ENCODE measurements around the gene URB1. TPM values are rescaled to one million over a fixed set of nuclear protein-coding genes. Genes with fewer than 3 reads are reported as not detected.
A peak's percentile ranks its signal among the peaks of the same experiment; 100 is the strongest.

The URB1 gene
- total RNA-seq, 4 donors from 2014 or later: 13.7 to 17.7 (median 15.2) TPM

DNA sequence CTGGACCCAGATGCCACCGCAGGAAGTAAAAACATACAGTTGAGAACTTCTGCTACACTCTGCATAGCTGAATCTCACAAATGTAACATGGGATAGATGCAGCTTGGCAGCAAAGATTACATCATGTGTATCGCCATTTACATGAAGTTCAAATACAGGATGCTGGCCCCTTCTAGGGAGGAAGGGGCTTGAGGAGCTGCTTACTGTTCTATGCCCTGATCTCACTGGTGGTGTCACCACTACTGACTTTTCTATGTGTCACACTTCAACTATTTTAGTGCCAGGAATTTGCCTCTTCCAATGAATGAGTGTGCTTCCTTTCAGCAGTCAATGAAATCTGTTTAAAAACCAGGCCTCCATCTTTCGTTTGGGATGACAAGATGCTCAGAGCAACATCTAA is 63.0 kb downstream of the URB1 start:
- peaks cover 3 to 65% of the 10 kb centered on the region in 2 donors for H3K36me3 ChIP-seq
- H3K4me1 ChIP-seq: peaks cover 8 to 13% of the 10 kb centered on the region in 2 donors
- in situ Hi-C loops (cut with MboI; ENCODE audit: low sequenced_read_pairs in 4 of 4): no loop called here
- ATAC-seq: no peak
- no peaks in the 10 kb centered on the region for H3K27me3 ChIP-seq
- no peak overlapping the region for H3K4me3 ChIP-seq
- DNase-seq: no peak
- peak overlapping the region in 3 of 4 donors; percentile 3 to 66 (median 48) for H3K27ac ChIP-seq
- no peak for TF ChIP-seq POLR2A (IDR thresholded peaks at IDR 0.05)
- TF ChIP-seq, protein P1, sequence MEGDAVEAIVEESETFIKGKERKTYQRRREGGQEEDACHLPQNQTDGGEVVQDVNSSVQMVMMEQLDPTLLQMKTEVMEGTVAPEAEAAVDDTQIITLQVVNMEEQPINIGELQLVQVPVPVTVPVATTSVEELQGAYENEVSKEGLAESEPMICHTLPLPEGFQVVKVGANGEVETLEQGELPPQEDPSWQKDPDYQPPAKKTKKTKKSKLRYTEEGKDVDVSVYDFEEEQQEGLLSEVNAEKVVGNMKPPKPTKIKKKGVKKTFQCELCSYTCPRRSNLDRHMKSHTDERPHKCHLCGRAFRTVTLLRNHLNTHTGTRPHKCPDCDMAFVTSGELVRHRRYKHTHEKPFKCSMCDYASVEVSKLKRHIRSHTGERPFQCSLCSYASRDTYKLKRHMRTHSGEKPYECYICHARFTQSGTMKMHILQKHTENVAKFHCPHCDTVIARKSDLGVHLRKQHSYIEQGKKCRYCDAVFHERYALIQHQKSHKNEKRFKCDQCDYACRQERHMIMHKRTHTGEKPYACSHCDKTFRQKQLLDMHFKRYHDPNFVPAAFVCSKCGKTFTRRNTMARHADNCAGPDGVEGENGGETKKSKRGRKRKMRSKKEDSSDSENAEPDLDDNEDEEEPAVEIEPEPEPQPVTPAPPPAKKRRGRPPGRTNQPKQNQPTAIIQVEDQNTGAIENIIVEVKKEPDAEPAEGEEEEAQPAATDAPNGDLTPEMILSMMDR (IDR thresholded peaks at IDR 0.05 in 4 of 5, conservative IDR thresholded peaks at IDR 0.05 in 1 of 5): no peak
- no peaks in the 10 kb centered on the region for H3K9me3 ChIP-seq
- intact Hi-C loops (cut with DNase I; ENCODE audit: low total_unique reads): no loop called here

DNA sequence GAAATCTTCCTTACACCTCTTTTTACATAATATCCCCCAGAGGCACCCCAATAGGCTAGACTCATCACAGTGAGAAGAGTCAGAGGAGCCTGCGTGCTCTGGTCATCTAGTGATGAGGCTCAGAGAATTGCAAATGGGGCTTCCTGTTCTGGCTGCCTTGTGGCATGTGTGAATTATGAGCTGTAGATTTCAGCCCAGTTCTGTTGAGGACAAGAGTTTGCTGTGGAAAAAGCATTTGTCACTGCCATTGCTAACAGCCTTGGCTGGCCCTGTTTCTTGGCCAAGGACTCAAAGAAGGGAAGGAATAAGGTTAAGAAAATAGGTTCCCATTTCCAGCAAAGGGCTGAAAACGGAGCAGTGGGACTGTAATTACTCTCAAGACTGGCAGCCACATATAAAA is 63.5 kb downstream of the URB1 start:
- TF ChIP-seq POLR2A (IDR thresholded peaks at IDR 0.05): no peak
- TF ChIP-seq, protein P1 (IDR thresholded peaks at IDR 0.05 in 4 of 5, conservative IDR thresholded peaks at IDR 0.05 in 1 of 5): no peak
- Histone ChIP-seq H3K4me3 (no peak overlapping the region), H3K36me3 (peaks cover 3 to 65% of the 10 kb centered on the region in 2 donors), H3K9me3 (no peaks in the 10 kb centered on the region), H3K27ac (peak overlapping the region; percentile 3 to 66 (median 47)), H3K27me3 (no peaks in the 10 kb centered on the region), H3K4me1 (peaks cover 8 to 13% of the 10 kb centered on the region in 2 donors)
- intact Hi-C loops (cut with DNase I; ENCODE audit: low total_unique reads) (no loop called here), in situ Hi-C loops (cut with MboI; ENCODE audit: low sequenced_read_pairs in 4 of 4) (no loop called here)
- ATAC-seq: no peak
- no peak for DNase-seq

DNA sequence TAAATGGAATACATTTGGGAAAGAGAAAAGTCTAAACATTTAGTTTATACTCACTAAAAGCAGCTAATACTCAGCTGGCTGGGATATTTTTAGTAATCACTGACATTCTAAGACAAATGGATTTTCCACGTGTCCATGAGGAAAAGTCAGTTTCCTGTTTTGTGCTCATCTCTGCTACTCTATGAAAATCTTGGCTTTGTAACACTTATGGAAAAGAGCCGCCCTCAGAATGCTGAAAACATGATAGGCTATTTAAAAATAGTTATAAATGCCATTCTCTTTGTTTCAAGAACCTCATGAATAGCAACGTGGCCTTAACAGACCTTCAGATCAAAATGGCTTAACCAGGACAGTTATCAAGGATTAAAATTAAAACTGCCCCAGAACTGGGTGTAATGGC is 64.2 kb downstream of the URB1 start:
- no peak for DNase-seq
- in situ Hi-C loops (cut with MboI; ENCODE audit: low sequenced_read_pairs in 4 of 4) (no loop called here), intact Hi-C loops (cut with DNase I; ENCODE audit: low total_unique reads) (no loop called here)
- ATAC-seq: peak in 1 of 2 donors; percentile 41
- H3K36me3 ChIP-seq: peaks cover 3 to 65% of the 10 kb centered on the region in 2 donors
- peak overlapping the region; percentile 48 to 66 (median 52) for H3K27ac ChIP-seq
- peaks cover 8 to 13% of the 10 kb centered on the region in 2 donors for H3K4me1 ChIP-seq
- no peaks in the 10 kb centered on the region for H3K27me3 ChIP-seq
- H3K4me3 ChIP-seq: no peak overlapping the region
- TF ChIP-seq POLR2A (IDR thresholded peaks at IDR 0.05): no peak
- TF ChIP-seq, protein P1 (IDR thresholded peaks at IDR 0.05 in 4 of 5, conservative IDR thresholded peaks at IDR 0.05 in 1 of 5): no peak
- H3K9me3 ChIP-seq: no peaks in the 10 kb centered on the region

DNA sequence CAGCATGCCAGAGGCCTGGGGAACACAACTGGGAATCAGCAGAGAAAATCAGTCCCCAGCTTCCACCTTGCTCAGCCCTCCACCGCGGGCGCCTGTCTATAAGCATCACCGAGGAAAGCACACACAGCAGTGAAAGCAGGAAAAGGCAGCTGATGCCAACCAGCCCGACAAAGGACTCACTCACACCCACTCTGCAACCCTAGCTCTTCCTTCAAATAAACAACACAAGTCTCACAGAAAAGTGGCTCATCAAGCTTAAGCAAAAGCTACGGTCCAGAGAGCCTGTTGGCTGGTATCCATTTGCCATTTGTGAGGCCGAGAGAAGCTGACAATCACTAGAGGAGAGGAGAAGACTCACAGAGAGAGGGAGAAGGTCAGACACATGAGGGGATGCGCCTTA is 67.1 kb downstream of the URB1 start:
- DNase-seq (no peak), ATAC-seq (no peak)
- no peak overlapping the region for H3K27ac ChIP-seq
- peaks cover 5 to 69% of the 10 kb centered on the region in 2 donors for H3K36me3 ChIP-seq
- peaks cover 8 to 13% of the 10 kb centered on the region in 2 donors for H3K4me1 ChIP-seq
- in situ Hi-C loops (cut with MboI; ENCODE audit: low sequenced_read_pairs in 4 of 4) (no loop called here), intact Hi-C loops (cut with DNase I; ENCODE audit: low total_unique reads) (no loop called here)
- H3K27me3 ChIP-seq: no peaks in the 10 kb centered on the region
- TF ChIP-seq, protein P1 (IDR thresholded peaks at IDR 0.05 in 4 of 5, conservative IDR thresholded peaks at IDR 0.05 in 1 of 5): no peak
- TF ChIP-seq POLR2A (IDR thresholded peaks at IDR 0.05): no peak
- no peaks in the 10 kb centered on the region for H3K9me3 ChIP-seq
- H3K4me3 ChIP-seq: no peak overlapping the region

DNA sequence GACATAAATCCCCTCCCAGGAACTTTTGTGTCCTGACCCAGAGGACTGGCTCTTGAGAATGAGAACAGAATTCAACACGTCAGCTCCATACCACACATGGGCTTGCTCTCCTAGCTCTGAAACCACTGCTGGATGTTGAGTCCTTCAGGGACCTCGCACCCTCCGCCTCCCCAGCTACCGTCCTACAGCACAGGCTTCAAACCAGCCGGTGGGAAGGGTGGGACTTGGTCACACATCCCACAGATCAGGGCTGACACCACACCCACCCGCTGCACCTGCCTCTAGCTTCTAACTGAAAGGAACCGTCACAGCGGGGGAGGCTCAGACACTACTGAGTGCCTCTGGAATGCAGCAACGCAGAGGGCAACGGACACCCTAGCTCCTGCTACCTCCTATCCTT is 70.1 kb downstream of the URB1 start:
- H3K27me3 ChIP-seq: no peaks in the 10 kb centered on the region
- ATAC-seq (no peak), DNase-seq (no peak)
- H3K9me3 ChIP-seq: no peaks in the 10 kb centered on the region
- peaks cover 5 to 86% of the 10 kb centered on the region in 2 donors for H3K36me3 ChIP-seq
- intact Hi-C loops (cut with DNase I; ENCODE audit: low total_unique reads): no loop called here
- TF ChIP-seq, protein P1 (IDR thresholded peaks at IDR 0.05 in 4 of 5, conservative IDR thresholded peaks at IDR 0.05 in 1 of 5): no peak
- no peak for TF ChIP-seq POLR2A (IDR thresholded peaks at IDR 0.05)
- H3K4me1 ChIP-seq: no peaks in the 10 kb centered on the region
- no peak overlapping the region for H3K4me3 ChIP-seq
- no peak overlapping the region for H3K27ac ChIP-seq
- in situ Hi-C loops (cut with MboI; ENCODE audit: low sequenced_read_pairs in 4 of 4): no loop called here

All from gastrocnemius medialis (tissue), 4 donors.